NCI-H510A treated with DMSO at 0.1 percent for 48 hours (cell line): Measurements from ENCODE around the gene TAF11L5.
"Not testable (repeated sequence)": the region's sequence is repeated elsewhere in the genome, so short reads cannot be mapped to it uniquely, and the experiment has no call there.

Experiments
- DNase-seq: peaks from one replicate; lab custom pipeline; 2025; lab: John Stamatoyannopoulos, UW

The TAF11L5 gene

GRCh38 chr5:17524935-17525334 lies at the start of gene TAF11L5:
Gene TAF11L5, plus strand, starts transcription at chr5:17525235.
- DNase-seq = not testable (repeated sequence)

- no peak for DNase-seq
Measured at GRCh38 chr5:17477043-17477442, 48.0 kb upstream of the TAF11L5 start.

- DNase-seq = no peak
Measured at GRCh38 chr5:17477573-17478265, 47.3 kb upstream of the TAF11L5 start.

GRCh38 chr5:17481378-17481777 lies 43.7 kb upstream of the TAF11L5 start:
- no peak for DNase-seq

GRCh38 chr5:17482790-17483189 lies 42.2 kb upstream of the TAF11L5 start:
- DNase-seq = no peak

GRCh38 chr5:17486464-17487173 lies 38.4 kb upstream of the TAF11L5 start:
- DNase-seq = not testable (repeated sequence)

GRCh38 chr5:17487174-17487512 lies 37.9 kb upstream of the TAF11L5 start:
- DNase-seq = no peak

GRCh38 chr5:17491257-17491656 lies 33.8 kb upstream of the TAF11L5 start:
- not testable (repeated sequence) for DNase-seq

- DNase-seq = no peak
Measured at GRCh38 chr5:17492770-17493169, 32.3 kb upstream of the TAF11L5 start.

GRCh38 chr5:17497446-17497845 lies 27.6 kb upstream of the TAF11L5 start:
- DNase-seq = no peak

- DNase-seq = not testable (repeated sequence)
Measured at GRCh38 chr5:17497931-17498330, 27.1 kb upstream of the TAF11L5 start, which contains the start of gene TAF11L2. Gene TAF11L2, plus strand, starts transcription at chr5:17498231.

GRCh38 chr5:17511775-17512325 lies 13.2 kb upstream of the TAF11L5 start:
- no peak for DNase-seq

- not testable (repeated sequence) for DNase-seq
Measured at GRCh38 chr5:17517526-17517925, 7.5 kb upstream of the TAF11L5 start.

- not testable (repeated sequence) for DNase-seq
Measured at GRCh38 chr5:17518067-17518466, 7.0 kb upstream of the TAF11L5 start, which contains the start of gene TAF11L3. Gene TAF11L3, plus strand, starts transcription at chr5:17518367.

GRCh38 chr5:17519508-17519907 lies 5.5 kb upstream of the TAF11L5 start:
- DNase-seq = not testable (repeated sequence)

GRCh38 chr5:17521501-17521900 lies 3.5 kb upstream of the TAF11L5 start, which contains the start of gene TAF11L4:
Gene TAF11L4, plus strand, starts transcription at chr5:17521801.
- DNase-seq = not testable (repeated sequence)

GRCh38 chr5:17526504-17526903 lies 1.5 kb downstream of the TAF11L5 start:
- not testable (repeated sequence) for DNase-seq

GRCh38 chr5:17528369-17528768 lies 3.3 kb downstream of the TAF11L5 start, which contains the start of gene TAF11L6:
Gene TAF11L6, plus strand, starts transcription at chr5:17528669.
- not testable (repeated sequence) for DNase-seq
